Activated B cell treated with CpG ODN at 0.5 μM for 24 hours (primary cell): Measurements from ENCODE around the gene CLMN. TPM values are rescaled to one million over a fixed set of nuclear protein-coding genes. Genes with fewer than 3 reads are reported as not detected.

Source experiments
- ATAC-seq: fragments of 200-7000 bp; cut with Tn5 transposase; one replicate; pipeline ENCODE4 v1.10.0; 2021; ENCODE audit warnings: low read depth, mild to moderate bottlenecking, moderate library complexity
- CTCF ChIA-PET: fragments of 350-600 bp; sonication (Branson Sonifier 250); formaldehyde crosslinking; loops from one replicate; lab custom pipeline; 2021; ENCODE audit warnings: antibody characterized with exemption; lab: Charles Lee
- POLR2A ChIA-PET: fragments of 350-600 bp; sonication (Branson Sonifier 250); formaldehyde crosslinking; loops from one replicate; lab custom pipeline; 2021; ENCODE audit warnings: antibody characterized with exemption; lab: Charles Lee
- DNase-seq: peaks from one replicate; pipeline ENCODE4 v3.0.0; 2022
- H3K27ac Mint-ChIP-seq: one replicate; pipeline ENCODE4 v1.8.0; 2020; ENCODE audit warnings: mixed read lengths
- H3K27me3 Mint-ChIP-seq: one replicate; pipeline ENCODE4 v1.8.0; 2021; ENCODE audit warnings: mixed read lengths
- H3K36me3 Mint-ChIP-seq: one replicate; pipeline ENCODE4 v1.8.0; 2021; ENCODE audit warnings: low read depth, mixed read lengths
- H3K4me1 Mint-ChIP-seq: one replicate; pipeline ENCODE4 v1.8.0; 2021; ENCODE audit warnings: mixed read lengths
- H3K4me3 Mint-ChIP-seq: one replicate; pipeline ENCODE4 v1.8.0; 2020; ENCODE audit warnings: mild to moderate bottlenecking, mixed read lengths
- H3K9me3 Mint-ChIP-seq: one replicate; pipeline ENCODE4 v1.8.0; 2020; ENCODE audit warnings: mixed read lengths
- CTCF ChIP-seq: fragments of 200-600 bp; IDR thresholded peaks from one replicate; pipeline ENCODE4 v1.8.0; 2022; ENCODE audit warnings: antibody characterized with exemption, mild to moderate bottlenecking
- intact Hi-C: fragments of 100-400 bp; cut with micrococcal nuclease; formaldehyde crosslinking; loops from one replicate; pipeline ENCODE4 v1.15.1; 2024
- total RNA-seq: library from RNA; stranded (reverse); gene quantifications from 2 replicates; pipeline ENCODE4 v1.2.3, GENCODE V29; 2022

CLMN gene
- total RNA-seq, 1 donor from 2014 or later = 23.9 TPM

GRCh38 chr14:95188380-95188779 lies 131.3 kb downstream of the CLMN start:
- intact Hi-C loops = no loop called here
- Mint-ChIP-seq H3K27ac (no peak overlapping the region), H3K9me3 (peaks cover 8% of the 10 kb centered on the region), H3K4me3 (no peak overlapping the region), H3K36me3 (peaks cover 25% of the 10 kb centered on the region), H3K4me1 (peaks cover 5% of the 10 kb centered on the region), H3K27me3 (peaks cover 12% of the 10 kb centered on the region)
- ATAC-seq (no peak), DNase-seq (no peak)
- TF ChIP-seq CTCF = no peak
- CTCF ChIA-PET = no interaction called here
- POLR2A ChIA-PET = no interaction called here

GRCh38 chr14:95185767-95186392 lies 133.8 kb downstream of the CLMN start:
- ATAC-seq (no peak), DNase-seq (no peak)
- Mint-ChIP-seq H3K4me3 (no peak overlapping the region), H3K9me3 (peaks cover 8% of the 10 kb centered on the region), H3K27ac (no peak overlapping the region), H3K27me3 (peaks cover 12% of the 10 kb centered on the region), H3K4me1 (peaks cover 5% of the 10 kb centered on the region), H3K36me3 (peaks cover 19% of the 10 kb centered on the region)
- ChIA-PET POLR2A (interaction anchor here (1.5 kb wide), 1 partner anchor 11 kb away, joined by 4 read pairs; no protein-coding TSS in a partner anchor), CTCF (no interaction called here)
- no peak for TF ChIP-seq CTCF
- intact Hi-C loops = loop anchor here (2.0 kb wide), 1 partner anchor 13 kb away; no protein-coding TSS in a partner anchor

GRCh38 chr14:95185033-95185766 lies 134.5 kb downstream of the CLMN start:
- peaks cover 17% of the 10 kb centered on the region for H3K36me3 Mint-ChIP-seq
- ChIA-PET POLR2A (interaction anchor here (1.5 kb wide), 1 partner anchor 11 kb away, joined by 4 read pairs; no protein-coding TSS in a partner anchor), CTCF (no interaction called here)
- intact Hi-C loops = no loop called here
- H3K27me3 Mint-ChIP-seq = peaks cover 12% of the 10 kb centered on the region
- no peak for TF ChIP-seq CTCF
- DNase-seq = no peak
- H3K4me1 Mint-ChIP-seq = peaks cover 5% of the 10 kb centered on the region
- H3K4me3 Mint-ChIP-seq = no peak overlapping the region
- ATAC-seq = no peak
- H3K27ac Mint-ChIP-seq = no peak overlapping the region
- peaks cover 8% of the 10 kb centered on the region for H3K9me3 Mint-ChIP-seq

- peaks cover 5% of the 10 kb centered on the region for H3K4me1 Mint-ChIP-seq
- TF ChIP-seq CTCF = no peak
- intact Hi-C loops = no loop called here
- ATAC-seq (no peak), DNase-seq (no peak)
- peaks cover 8% of the 10 kb centered on the region for H3K9me3 Mint-ChIP-seq
- no peak overlapping the region for H3K4me3 Mint-ChIP-seq
- H3K27me3 Mint-ChIP-seq = peaks cover 12% of the 10 kb centered on the region
- CTCF ChIA-PET = no interaction called here
- POLR2A ChIA-PET = no interaction called here
- H3K27ac Mint-ChIP-seq = no peak overlapping the region
- peaks cover 14% of the 10 kb centered on the region for H3K36me3 Mint-ChIP-seq
These were observed 135.3 kb downstream of the CLMN start for GRCh38 chr14:95184413-95184790.
